K562 (cell line): ENCODE results near the gene MYL11. TPM values are rescaled to one million over a fixed set of nuclear protein-coding genes. Genes with fewer than 3 reads are reported as not detected.

Experiments used
- BACH1 ChIP-seq: fragments of 200-800 bp; sonication (Bioruptor generic); IDR thresholded peaks from 2 replicates; pipeline ENCODE4 v1.6.1; 2016; ENCODE audit warnings: missing genetic modification characterization, missing compliant biosample characterization
- BCOR ChIP-seq: fragments of 450-650 bp; IDR thresholded peaks from 2 replicates; pipeline ENCODE4 v1.6.1; 2016
- CXXC5 ChIP-seq: fragments of 250-450 bp; sonication (Bioruptor Pico); IDR thresholded peaks from 2 replicates; pipeline ENCODE4 v1.8.0; 2022; ENCODE audit warnings: inconsistent platforms, mild to moderate bottlenecking, moderate library complexity
- DDX20 ChIP-seq: fragments of 450-650 bp; IDR thresholded peaks from 2 replicates; pipeline ENCODE4 v1.6.1; 2016; ENCODE audit warnings: missing genetic modification characterization, low read depth, mild to moderate bottlenecking, missing compliant biosample characterization, moderate library complexity
- ETS2 ChIP-seq: IDR thresholded peaks from 2 replicates; pipeline ENCODE4 v1.6.1; 2016; ENCODE audit warnings: borderline replicate concordance, missing genetic modification characterization, mild to moderate bottlenecking, moderate library complexity, missing compliant biosample characterization; ENCODE audit not compliant: poor library complexity, severe bottlenecking
- FUS ChIP-seq: fragments of 200-400 bp; formaldehyde crosslinking; optimal IDR thresholded peaks from 2 replicates; pipeline ENCODE3; 2017; ENCODE audit warnings: low read depth, low read length
- GABPA ChIP-seq: fragments of 200-800 bp; sonication (Bioruptor generic); conservative IDR thresholded peaks from 2 replicates; pipeline ENCODE4 v1.6.1; 2016; ENCODE audit warnings: low read depth, missing genetic modification characterization, missing compliant biosample characterization
- HMG20B ChIP-seq: fragments of 250-450 bp; sonication (Bioruptor Pico); IDR thresholded peaks from 2 replicates; pipeline ENCODE4 v1.5.0; 2021; ENCODE audit warnings: mild to moderate bottlenecking
- HNRNPK ChIP-seq: fragments of 200-400 bp; formaldehyde crosslinking; IDR thresholded peaks from one replicate; pipeline ENCODE4 v1.6.1; 2018; ENCODE audit warnings: mild to moderate bottlenecking, low read depth, low read length; ENCODE audit not compliant: poor library complexity, severe bottlenecking
- HNRNPLL ChIP-seq: fragments of 200-400 bp; formaldehyde crosslinking; IDR thresholded peaks from 2 replicates; pipeline ENCODE4 v1.6.1; 2017; ENCODE audit warnings: low read length, low read depth, mild to moderate bottlenecking; ENCODE audit not compliant: poor library complexity, severe bottlenecking
- MCM7 ChIP-seq, 2 experiments: fragments of 450-650 bp; IDR thresholded peaks; 2 replicates each; pipeline ENCODE4 v1.6.1; 2016 to 2018
- MEIS2 ChIP-seq: fragments of 450-650 bp; IDR thresholded peaks from 2 replicates; pipeline ENCODE4 v1.6.1; 2014; ENCODE audit warnings: mild to moderate bottlenecking; ENCODE audit not compliant: partially characterized antibody
- POLR2AphosphoS5 ChIP-seq: IDR thresholded peaks from 2 replicates; pipeline ENCODE4 v1.6.1; 2011; ENCODE audit warnings: mild to moderate bottlenecking, low read depth, low read length, moderate library complexity; ENCODE audit not compliant: control insufficient read depth, insufficient read depth
- TCF7L2 ChIP-seq: fragments of 150-350 bp; IDR thresholded peaks from 2 replicates; pipeline ENCODE4 v1.6.1; 2016; ENCODE audit warnings: low read depth, mild to moderate bottlenecking, low read length, moderate library complexity
- ZFP1 ChIP-seq: fragments of 450-650 bp; formaldehyde crosslinking; IDR thresholded peaks from 2 replicates; pipeline ENCODE4 v1.4.0; 2020; ENCODE audit warnings: mild to moderate bottlenecking, mixed read lengths
- ZNF143 ChIP-seq: sonication (generic); formaldehyde crosslinking; IDR thresholded peaks from 2 replicates; pipeline ENCODE4 v1.9.0; 2022; ENCODE audit warnings: mild to moderate bottlenecking, missing genetic modification reagents
- ZNF586 ChIP-seq: fragments of 450-650 bp; formaldehyde crosslinking; conservative IDR thresholded peaks from 2 replicates; pipeline ENCODE4 v1.4.0; 2020; ENCODE audit warnings: mild to moderate bottlenecking, moderate library complexity
- polyA plus RNA-seq, 8 experiments: library from polyadenylated mRNA; depleted of rRNA in 4 of 8; stranded (reverse) in 5 of 8; unstranded in 3 of 8; fragments of >200 nt; fragmentation: Nextera tagmentation in 2 of 8; fragmentation: Illumina TruSeq in 1 of 8; extraction: Ambion mirVana in 2 of 8; extraction: Trizol in 1 of 8; gene quantifications; 2 replicates each; pipeline versions ENCODE4 v1.2.1 to v1.2.3, GENCODE V29; 2011 to 2014; ENCODE audit warnings: inconsistent platforms in 1 of 8, missing spikeins in 1 of 8
- total RNA-seq, 7 experiments: library from RNA; depleted of rRNA in 6 of 7; stranded (reverse); fragments of >200 nt in 6 of 7; fragmentation: Illumina TruSeq in 2 of 7; extraction: Trizol in 2 of 7; gene quantifications; 2 replicates each; pipeline versions ENCODE4 v1.2.1 to v1.2.3, GENCODE V29; 2011 to 2021; ENCODE audit warnings: low replicate concordance in 1 of 7
- TF ChIP-seq, protein P1 (sequence below): fragments of 250-450 bp; sonication (Bioruptor Pico); IDR thresholded peaks from 2 replicates; pipeline ENCODE4 v1.4.0; 2020
- TF ChIP-seq, protein P2 (sequence below): sonication (generic); formaldehyde crosslinking; IDR thresholded peaks from 2 replicates; pipeline ENCODE4 v1.8.1; 2023; ENCODE audit warnings: mild to moderate bottlenecking, missing genetic modification reagents

MYL11 gene
- total and polyA plus RNA-seq, 9 of the 15 experiments (the other 6 are each of a cell fraction or from before 2014, with no cell fraction given), result 0.31 to 1.5 (median 0.73) TPM; not detected in 4

- TF ChIP-seq, protein P1, sequence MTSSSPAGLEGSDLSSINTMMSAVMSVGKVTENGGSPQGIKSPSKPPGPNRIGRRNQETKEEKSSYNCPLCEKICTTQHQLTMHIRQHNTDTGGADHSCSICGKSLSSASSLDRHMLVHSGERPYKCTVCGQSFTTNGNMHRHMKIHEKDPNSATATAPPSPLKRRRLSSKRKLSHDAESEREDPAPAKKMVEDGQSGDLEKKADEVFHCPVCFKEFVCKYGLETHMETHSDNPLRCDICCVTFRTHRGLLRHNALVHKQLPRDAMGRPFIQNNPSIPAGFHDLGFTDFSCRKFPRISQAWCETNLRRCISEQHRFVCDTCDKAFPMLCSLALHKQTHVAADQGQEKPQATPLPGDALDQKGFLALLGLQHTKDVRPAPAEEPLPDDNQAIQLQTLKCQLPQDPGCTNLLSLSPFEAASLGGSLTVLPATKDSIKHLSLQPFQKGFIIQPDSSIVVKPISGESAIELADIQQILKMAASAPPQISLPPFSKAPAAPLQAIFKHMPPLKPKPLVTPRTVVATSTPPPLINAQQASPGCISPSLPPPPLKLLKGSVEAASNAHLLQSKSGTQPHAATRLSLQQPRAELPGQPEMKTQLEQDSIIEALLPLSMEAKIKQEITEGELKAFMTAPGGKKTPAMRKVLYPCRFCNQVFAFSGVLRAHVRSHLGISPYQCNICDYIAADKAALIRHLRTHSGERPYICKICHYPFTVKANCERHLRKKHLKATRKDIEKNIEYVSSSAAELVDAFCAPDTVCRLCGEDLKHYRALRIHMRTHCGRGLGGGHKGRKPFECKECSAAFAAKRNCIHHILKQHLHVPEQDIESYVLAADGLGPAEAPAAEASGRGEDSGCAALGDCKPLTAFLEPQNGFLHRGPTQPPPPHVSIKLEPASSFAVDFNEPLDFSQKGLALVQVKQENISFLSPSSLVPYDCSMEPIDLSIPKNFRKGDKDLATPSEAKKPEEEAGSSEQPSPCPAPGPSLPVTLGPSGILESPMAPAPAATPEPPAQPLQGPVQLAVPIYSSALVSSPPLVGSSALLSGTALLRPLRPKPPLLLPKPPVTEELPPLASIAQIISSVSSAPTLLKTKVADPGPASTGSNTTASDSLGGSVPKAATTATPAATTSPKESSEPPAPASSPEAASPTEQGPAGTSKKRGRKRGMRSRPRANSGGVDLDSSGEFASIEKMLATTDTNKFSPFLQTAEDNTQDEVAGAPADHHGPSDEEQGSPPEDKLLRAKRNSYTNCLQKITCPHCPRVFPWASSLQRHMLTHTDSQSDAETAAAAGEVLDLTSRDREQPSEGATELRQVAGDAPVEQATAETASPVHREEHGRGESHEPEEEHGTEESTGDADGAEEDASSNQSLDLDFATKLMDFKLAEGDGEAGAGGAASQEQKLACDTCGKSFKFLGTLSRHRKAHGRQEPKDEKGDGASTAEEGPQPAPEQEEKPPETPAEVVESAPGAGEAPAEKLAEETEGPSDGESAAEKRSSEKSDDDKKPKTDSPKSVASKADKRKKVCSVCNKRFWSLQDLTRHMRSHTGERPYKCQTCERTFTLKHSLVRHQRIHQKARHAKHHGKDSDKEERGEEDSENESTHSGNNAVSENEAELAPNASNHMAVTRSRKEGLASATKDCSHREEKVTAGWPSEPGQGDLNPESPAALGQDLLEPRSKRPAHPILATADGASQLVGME (CRISPR knock-in tag), result no peak
- TF ChIP-seq BCOR (no peak), HNRNPK (no peak), GABPA (tag) (no peak), BACH1 (tag) (no peak), POLR2AphosphoS5 (peak; percentile 17; the same call in 1 of the 2 replicates), ETS2 (tag) (no peak), MEIS2 (no peak), HNRNPLL (no peak), CXXC5 (CRISPR knock-in tag) (no peak), FUS (no peak), MCM7 (IDR thresholded peaks at IDR 0.05) (no peak), DDX20 (tag) (no peak), ZFP1 (CRISPR knock-in tag) (no peak), TCF7L2 (no peak), ZNF143 (peak; percentile 44; the same call in 1 of the 2 replicates), ZNF586 (no peak), HMG20B (CRISPR knock-in tag) (no peak)
- TF ChIP-seq, protein P2, sequence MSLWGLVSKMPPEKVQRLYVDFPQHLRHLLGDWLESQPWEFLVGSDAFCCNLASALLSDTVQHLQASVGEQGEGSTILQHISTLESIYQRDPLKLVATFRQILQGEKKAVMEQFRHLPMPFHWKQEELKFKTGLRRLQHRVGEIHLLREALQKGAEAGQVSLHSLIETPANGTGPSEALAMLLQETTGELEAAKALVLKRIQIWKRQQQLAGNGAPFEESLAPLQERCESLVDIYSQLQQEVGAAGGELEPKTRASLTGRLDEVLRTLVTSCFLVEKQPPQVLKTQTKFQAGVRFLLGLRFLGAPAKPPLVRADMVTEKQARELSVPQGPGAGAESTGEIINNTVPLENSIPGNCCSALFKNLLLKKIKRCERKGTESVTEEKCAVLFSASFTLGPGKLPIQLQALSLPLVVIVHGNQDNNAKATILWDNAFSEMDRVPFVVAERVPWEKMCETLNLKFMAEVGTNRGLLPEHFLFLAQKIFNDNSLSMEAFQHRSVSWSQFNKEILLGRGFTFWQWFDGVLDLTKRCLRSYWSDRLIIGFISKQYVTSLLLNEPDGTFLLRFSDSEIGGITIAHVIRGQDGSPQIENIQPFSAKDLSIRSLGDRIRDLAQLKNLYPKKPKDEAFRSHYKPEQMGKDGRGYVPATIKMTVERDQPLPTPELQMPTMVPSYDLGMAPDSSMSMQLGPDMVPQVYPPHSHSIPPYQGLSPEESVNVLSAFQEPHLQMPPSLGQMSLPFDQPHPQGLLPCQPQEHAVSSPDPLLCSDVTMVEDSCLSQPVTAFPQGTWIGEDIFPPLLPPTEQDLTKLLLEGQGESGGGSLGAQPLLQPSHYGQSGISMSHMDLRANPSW, result no peak
Measured at GRCh38 chr16:30377050-30377811, 2.6 kb downstream of the MYL11 start (continued).
